GM19193 (cell line): ENCODE data around the gene COA6.

Experiments used
- POLR2A ChIP-seq: IDR thresholded peaks from 4 replicates; pipeline ENCODE4 v1.6.1; 2011; ENCODE audit not compliant: insufficient read depth, insufficient read length; ENCODE audit errors: extremely low read depth

Gene COA6

GRCh38 chr1:234396092-234396491, 22.8 kb downstream of the COA6 start:
- TF ChIP-seq POLR2A: no peak

- TF ChIP-seq POLR2A: no peak
These were observed 23.6 kb downstream of the COA6 start for GRCh38 chr1:234396871-234397270.

GRCh38 chr1:234397732-234398131, 24.5 kb downstream of the COA6 start:
- no peak for TF ChIP-seq POLR2A

- no peak for TF ChIP-seq POLR2A
These were observed 25.7 kb downstream of the COA6 start for GRCh38 chr1:234398849-234399381.

GRCh38 chr1:234400773-234401172, 27.5 kb downstream of the COA6 start:
- no peak for TF ChIP-seq POLR2A

- TF ChIP-seq POLR2A: no peak
These were observed 28.4 kb downstream of the COA6 start for GRCh38 chr1:234401658-234402057.

- no peak for TF ChIP-seq POLR2A
These were observed 29.7 kb downstream of the COA6 start for GRCh38 chr1:234402939-234403338.

- no peak for TF ChIP-seq POLR2A
These were observed 32.4 kb downstream of the COA6 start for GRCh38 chr1:234405676-234406075.

- no peak for TF ChIP-seq POLR2A
These were observed 33.6 kb downstream of the COA6 start for GRCh38 chr1:234406871-234407270.

GRCh38 chr1:234408757-234409156, 35.5 kb downstream of the COA6 start:
- no peak for TF ChIP-seq POLR2A

GRCh38 chr1:234409328-234409727, 36.1 kb downstream of the COA6 start:
- no peak for TF ChIP-seq POLR2A

- TF ChIP-seq POLR2A: no peak
These were observed 39.6 kb downstream of the COA6 start for GRCh38 chr1:234412830-234413229.

- no peak for TF ChIP-seq POLR2A
These were observed 40.2 kb downstream of the COA6 start for GRCh38 chr1:234413485-234413884.

- no peak for TF ChIP-seq POLR2A
These were observed 40.7 kb downstream of the COA6 start for GRCh38 chr1:234413990-234414389.

GRCh38 chr1:234427950-234428646, 54.8 kb downstream of the COA6 start:
- no peak for TF ChIP-seq POLR2A

GRCh38 chr1:234429434-234429806, 56.2 kb downstream of the COA6 start:
- no peak for TF ChIP-seq POLR2A

GRCh38 chr1:234430691-234431090, 57.4 kb downstream of the COA6 start:
- no peak for TF ChIP-seq POLR2A
